T-helper 1 cell (primary cell): ENCODE results near the gene ENTPD8.

Experiments used
- DNase-seq, 5 donors: peaks; one replicate each; pipeline ENCODE4 v3.0.0-alpha.2; 2012 to 2020

ENTPD8 gene

GRCh38 chr9:137458194-137459151 lies 17.3 kb upstream of the ENTPD8 start:
- DNase-seq = peak in 1 of 5 donors; percentile 21

- DNase-seq = peak in 2 of 5 donors; percentile 4 to 16
Measured at GRCh38 chr9:137457406-137458193, 16.4 kb upstream of the ENTPD8 start.

GRCh38 chr9:137456864-137457405 lies 15.8 kb upstream of the ENTPD8 start:
- no peak for DNase-seq

GRCh38 chr9:137456061-137456863 lies 15.1 kb upstream of the ENTPD8 start:
- peak in 1 of 5 donors; percentile 4 for DNase-seq

- peak in 1 of 5 donors; percentile 3 for DNase-seq
Measured at GRCh38 chr9:137455359-137455991, 14.3 kb upstream of the ENTPD8 start.

GRCh38 chr9:137454597-137455358 lies 13.6 kb upstream of the ENTPD8 start:
- DNase-seq = peak in 2 of 5 donors; percentile 6 to 13

- DNase-seq = peak in 4 of 5 donors; percentile 24 to 48 (median 34)
Measured at GRCh38 chr9:137454145-137454596, 13.0 kb upstream of the ENTPD8 start.

GRCh38 chr9:137453643-137454081 lies 12.5 kb upstream of the ENTPD8 start:
- DNase-seq = peak; percentile 34 to 68 (median 52)

- peak in 2 of 5 donors; percentile 9 to 13 for DNase-seq
Measured at GRCh38 chr9:137452761-137453642, 11.8 kb upstream of the ENTPD8 start.

- DNase-seq = peak in 2 of 5 donors; percentile 3 to 8
Measured at GRCh38 chr9:137452006-137452760, 11.0 kb upstream of the ENTPD8 start.

- DNase-seq = peak in 2 of 5 donors; percentile 8 to 10
Measured at GRCh38 chr9:137451264-137452005, 10.3 kb upstream of the ENTPD8 start.

- peak in 3 of 5 donors; percentile 8 to 36 (median 31) for DNase-seq
Measured at GRCh38 chr9:137450539-137451222, 9.5 kb upstream of the ENTPD8 start.

- peak in 3 of 5 donors; percentile 15 to 43 (median 37) for DNase-seq
Measured at GRCh38 chr9:137449931-137450538, 8.9 kb upstream of the ENTPD8 start.

- DNase-seq = peak in 2 of 5 donors; percentile 7 to 24
Measured at GRCh38 chr9:137449081-137449844, 8.1 kb upstream of the ENTPD8 start.

- peak in 1 of 5 donors; percentile 5 for DNase-seq
Measured at GRCh38 chr9:137448602-137448962, 7.4 kb upstream of the ENTPD8 start.
